Vagina (tissue), 2 donors: Measurements from ENCODE around the gene DTL. TPM values are rescaled to one million over a fixed set of nuclear protein-coding genes. Genes with fewer than 3 reads are reported as not detected.

Experiments
- DNase-seq, 2 donors: peaks; one replicate each; pipeline ENCODE4 v3.0.0-alpha.2; 2017; ENCODE audit errors: extremely low spot score in 2 of 2
- H3K27ac ChIP-seq: fragments of 200-600 bp; sonication (generic); one replicate; pipeline ENCODE4 v1.5.1; 2019
- H3K27me3 ChIP-seq: fragments of 200-600 bp; sonication (generic); one replicate; pipeline ENCODE4 v1.5.1; 2019
- H3K36me3 ChIP-seq, 2 donors: fragments of 200-600 bp; sonication (generic); one replicate each; pipeline ENCODE4 v1.5.1; 2017 to 2019
- H3K4me1 ChIP-seq: fragments of 200-600 bp; sonication (generic); one replicate; pipeline ENCODE4 v1.5.1; 2019
- H3K4me3 ChIP-seq, 2 donors: fragments of 200-600 bp; sonication (generic); 1 replicate in 1 of 2; 2 replicates in 1 of 2; pipeline ENCODE4 v1.5.1; 2016 to 2019
- H3K9me3 ChIP-seq: fragments of 200-600 bp; sonication (generic); one replicate; pipeline ENCODE4 v1.5.1; 2019
- POLR2A ChIP-seq, 2 donors: fragments of 450-650 bp; IDR thresholded peaks; one replicate each; pipeline ENCODE4 v1.6.1; 2017; ENCODE audit warnings: antibody characterized with exemption in 2 of 2, mild to moderate bottlenecking in 2 of 2, moderate library complexity in 2 of 2
- POLR2AphosphoS5 ChIP-seq, 2 donors: sonication (generic); formaldehyde crosslinking; IDR thresholded peaks; one replicate each; pipeline ENCODE4 v1.9.0; 2017; ENCODE audit warnings: antibody characterized with exemption in 2 of 2, mild to moderate bottlenecking in 2 of 2, low read depth in 1 of 2; ENCODE audit not compliant: insufficient read depth in 1 of 2
- intact Hi-C: fragments of 100-400 bp; cut with DNase I; formaldehyde crosslinking; loops from one replicate; pipeline ENCODE4 v1.15.1; 2023
- total RNA-seq: library from RNA; depleted of rRNA; stranded (reverse); fragments of >200 nt; gene quantifications from one replicate; pipeline ENCODE4 v1.2.3, GENCODE V29; 2016
- TF ChIP-seq, protein P1 (sequence below), 3 experiments: fragments of 450-650 bp in 2 of 3; fragments of 200-600 bp in 1 of 3; sonication (generic) in 1 of 3; IDR thresholded peaks; one replicate each; pipeline ENCODE4 v1.5.1; 2017 to 2019; ENCODE audit warnings: antibody characterized with exemption in 3 of 3, mild to moderate bottlenecking in 2 of 3, moderate library complexity in 2 of 3

The DTL gene
- total RNA-seq, 1 donor from 2014 or later = 7.4 TPM

DNA sequence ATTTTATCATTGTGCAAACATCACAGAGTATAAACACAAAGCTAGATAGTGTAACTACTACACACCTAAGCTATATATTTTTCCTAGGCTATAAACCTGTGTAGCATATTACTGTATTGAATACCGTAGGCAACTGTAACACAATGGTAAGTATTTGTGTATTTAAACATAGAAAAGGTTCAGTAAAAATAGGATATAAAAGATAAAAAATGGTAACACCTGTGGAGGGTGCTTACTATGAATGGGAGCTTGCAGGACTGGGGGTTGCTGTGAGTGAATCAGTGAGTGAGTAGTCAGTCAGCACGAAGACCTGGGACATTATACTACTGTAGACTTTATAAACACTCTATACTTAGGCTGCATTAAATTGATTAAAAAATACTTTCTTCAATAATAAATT is 4.1 kb downstream of the DTL start:
- Histone ChIP-seq H3K4me1 (peaks cover 8% of the 10 kb centered on the region), H3K27me3 (no peaks in the 10 kb centered on the region), H3K27ac (no peak overlapping the region), H3K9me3 (no peaks in the 10 kb centered on the region), H3K36me3 (no peaks in the 10 kb centered on the region), H3K4me3 (no peak overlapping the region)
- DNase-seq = no peak
- TF ChIP-seq POLR2AphosphoS5 (IDR thresholded peaks at IDR 0.05; ENCODE audit: insufficient read depth in 1 of 2, low read depth in 1 of 2) (no peak), POLR2A (IDR thresholded peaks at IDR 0.05) (no peak)
- intact Hi-C loops = no loop called here

DNA sequence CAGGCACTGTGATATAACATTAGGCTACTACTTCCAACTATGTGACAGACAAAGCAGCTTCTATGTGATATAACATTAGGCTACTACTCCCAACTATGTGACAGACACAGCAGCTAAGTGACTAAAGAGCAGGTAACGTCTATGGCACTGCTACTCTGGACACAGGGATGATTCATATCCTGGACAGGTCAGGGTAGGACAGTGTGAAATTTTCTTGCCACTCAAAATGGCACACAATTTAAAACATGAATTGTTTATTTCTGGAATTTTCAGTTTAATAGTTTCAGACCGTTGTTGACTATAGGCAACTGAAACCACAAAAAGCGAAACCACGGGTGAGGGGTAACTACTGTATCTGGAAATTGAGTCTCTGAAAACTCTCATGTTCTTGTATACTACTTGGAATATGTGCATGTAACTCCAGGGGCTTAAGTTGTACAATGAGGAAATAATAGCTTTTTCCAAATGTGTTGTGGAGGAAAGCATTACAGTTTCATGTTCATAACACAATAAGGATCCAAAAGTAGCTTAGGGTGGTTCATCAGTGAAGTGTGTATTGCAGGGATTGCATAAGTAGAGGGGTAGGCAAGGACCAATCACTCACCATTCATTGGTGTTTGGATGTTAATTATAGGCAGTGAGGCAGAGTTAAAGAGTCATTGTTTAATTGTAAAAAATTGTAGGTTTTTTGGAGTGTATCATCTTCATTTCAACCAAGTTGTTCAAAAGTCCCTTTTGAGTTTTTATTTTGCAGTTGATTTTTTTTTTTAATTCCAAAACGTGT is 5.3 kb downstream of the DTL start:
- H3K27ac ChIP-seq = no peak overlapping the region
- no peak overlapping the region for H3K4me3 ChIP-seq
- no peak for DNase-seq
- no peaks in the 10 kb centered on the region for H3K9me3 ChIP-seq
- no peaks in the 10 kb centered on the region for H3K36me3 ChIP-seq
- H3K4me1 ChIP-seq = peaks cover 5% of the 10 kb centered on the region
- intact Hi-C loops = no loop called here
- H3K27me3 ChIP-seq = no peaks in the 10 kb centered on the region
- TF ChIP-seq, protein P1, sequence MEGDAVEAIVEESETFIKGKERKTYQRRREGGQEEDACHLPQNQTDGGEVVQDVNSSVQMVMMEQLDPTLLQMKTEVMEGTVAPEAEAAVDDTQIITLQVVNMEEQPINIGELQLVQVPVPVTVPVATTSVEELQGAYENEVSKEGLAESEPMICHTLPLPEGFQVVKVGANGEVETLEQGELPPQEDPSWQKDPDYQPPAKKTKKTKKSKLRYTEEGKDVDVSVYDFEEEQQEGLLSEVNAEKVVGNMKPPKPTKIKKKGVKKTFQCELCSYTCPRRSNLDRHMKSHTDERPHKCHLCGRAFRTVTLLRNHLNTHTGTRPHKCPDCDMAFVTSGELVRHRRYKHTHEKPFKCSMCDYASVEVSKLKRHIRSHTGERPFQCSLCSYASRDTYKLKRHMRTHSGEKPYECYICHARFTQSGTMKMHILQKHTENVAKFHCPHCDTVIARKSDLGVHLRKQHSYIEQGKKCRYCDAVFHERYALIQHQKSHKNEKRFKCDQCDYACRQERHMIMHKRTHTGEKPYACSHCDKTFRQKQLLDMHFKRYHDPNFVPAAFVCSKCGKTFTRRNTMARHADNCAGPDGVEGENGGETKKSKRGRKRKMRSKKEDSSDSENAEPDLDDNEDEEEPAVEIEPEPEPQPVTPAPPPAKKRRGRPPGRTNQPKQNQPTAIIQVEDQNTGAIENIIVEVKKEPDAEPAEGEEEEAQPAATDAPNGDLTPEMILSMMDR (IDR thresholded peaks at IDR 0.05) = no peak
- TF ChIP-seq POLR2AphosphoS5 (IDR thresholded peaks at IDR 0.05; ENCODE audit: insufficient read depth in 1 of 2, low read depth in 1 of 2) (no peak), POLR2A (IDR thresholded peaks at IDR 0.05) (no peak)

DNA sequence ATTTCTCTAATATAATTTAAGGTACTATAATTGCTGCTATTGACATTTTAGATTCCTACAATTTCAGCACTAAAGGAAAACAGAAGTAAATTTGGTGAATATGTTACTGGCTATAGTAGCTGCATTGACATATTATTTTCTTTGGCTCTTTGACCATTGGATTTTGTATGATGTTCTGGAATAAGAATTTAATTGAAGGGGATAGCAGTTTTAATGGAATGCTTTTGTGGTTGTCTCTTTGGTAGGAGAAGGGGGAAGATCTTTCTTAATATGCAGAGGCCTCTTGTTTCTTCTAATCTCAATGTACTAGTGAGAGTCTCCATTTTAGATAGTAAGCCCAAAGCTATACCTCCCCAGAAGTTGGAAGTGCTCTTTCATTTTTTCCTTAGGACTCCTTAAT is 6.9 kb downstream of the DTL start:
- H3K4me1 ChIP-seq = no peaks in the 10 kb centered on the region
- no peaks in the 10 kb centered on the region for H3K36me3 ChIP-seq
- no peak for DNase-seq
- H3K27me3 ChIP-seq = no peaks in the 10 kb centered on the region
- TF ChIP-seq POLR2AphosphoS5 (IDR thresholded peaks at IDR 0.05; ENCODE audit: insufficient read depth in 1 of 2, low read depth in 1 of 2) = no peak
- no peak for TF ChIP-seq POLR2A (IDR thresholded peaks at IDR 0.05)
- TF ChIP-seq, protein P1 (IDR thresholded peaks at IDR 0.05) = no peak
- intact Hi-C loops = no loop called here
- no peaks in the 10 kb centered on the region for H3K9me3 ChIP-seq
- no peak overlapping the region for H3K4me3 ChIP-seq
- H3K27ac ChIP-seq = no peak overlapping the region

DNA sequence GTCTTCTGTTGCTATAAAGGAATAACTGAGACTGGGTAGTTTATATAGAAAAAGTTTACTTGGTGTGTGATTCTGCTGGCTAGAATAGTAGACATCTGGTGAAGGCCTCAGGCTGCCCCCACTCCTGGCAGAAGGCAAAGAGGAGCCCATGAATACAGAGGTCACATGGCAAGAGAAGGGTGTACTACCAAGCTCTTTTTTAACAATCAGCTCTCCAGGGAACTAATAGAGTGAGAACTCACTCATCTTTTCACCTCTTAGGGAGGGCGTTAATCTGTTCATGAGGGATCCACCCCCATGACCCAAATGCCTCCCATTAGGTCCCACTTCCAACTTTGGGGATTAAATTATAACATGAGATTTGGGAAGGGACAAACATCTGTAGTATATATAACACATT is 9.3 kb downstream of the DTL start:
- Histone ChIP-seq H3K4me1 (no peaks in the 10 kb centered on the region), H3K27me3 (no peaks in the 10 kb centered on the region), H3K4me3 (no peak overlapping the region), H3K36me3 (no peaks in the 10 kb centered on the region), H3K27ac (no peak overlapping the region), H3K9me3 (no peaks in the 10 kb centered on the region)
- intact Hi-C loops = no loop called here
- no peak for TF ChIP-seq POLR2AphosphoS5 (IDR thresholded peaks at IDR 0.05; ENCODE audit: insufficient read depth in 1 of 2, low read depth in 1 of 2)
- TF ChIP-seq POLR2A (IDR thresholded peaks at IDR 0.05) = no peak
- TF ChIP-seq, protein P1 (IDR thresholded peaks at IDR 0.05) = no peak
- DNase-seq = no peak

DNA sequence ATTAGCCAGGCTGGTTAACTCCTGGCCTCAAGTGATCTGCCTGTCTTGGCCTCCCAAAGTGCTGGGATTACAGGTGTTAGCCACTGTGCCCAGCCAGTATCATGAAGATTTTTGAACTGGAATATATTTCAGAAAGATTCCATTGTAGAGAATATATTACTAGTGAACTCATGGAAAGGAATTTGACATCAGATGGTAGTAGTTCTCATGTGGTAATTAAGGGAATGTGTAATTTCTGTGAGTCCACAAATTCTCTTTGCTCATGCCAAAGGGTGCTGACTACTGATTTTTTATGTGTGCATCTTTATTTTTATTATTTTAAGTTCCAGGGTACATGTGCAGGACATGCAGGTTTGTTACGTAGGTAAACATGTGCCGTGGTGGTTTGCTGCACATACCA is 10.4 kb downstream of the DTL start:
- H3K4me3 ChIP-seq = no peak overlapping the region
- no peaks in the 10 kb centered on the region for H3K27me3 ChIP-seq
- H3K27ac ChIP-seq = no peak overlapping the region
- H3K4me1 ChIP-seq = no peaks in the 10 kb centered on the region
- TF ChIP-seq POLR2AphosphoS5 (IDR thresholded peaks at IDR 0.05; ENCODE audit: insufficient read depth in 1 of 2, low read depth in 1 of 2) (no peak), POLR2A (IDR thresholded peaks at IDR 0.05) (no peak)
- TF ChIP-seq, protein P1 (IDR thresholded peaks at IDR 0.05) = no peak
- intact Hi-C loops = no loop called here
- H3K9me3 ChIP-seq = no peaks in the 10 kb centered on the region
- DNase-seq = no peak
- H3K36me3 ChIP-seq = no peaks in the 10 kb centered on the region
